Keratinocyte (primary cell): ENCODE results near the gene SLC39A5. TPM values are rescaled to one million over a fixed set of nuclear protein-coding genes. Genes with fewer than 3 reads are reported as not detected.
A peak's percentile ranks its signal among the peaks of the same experiment; 100 is the strongest.

Experiments
- DNase-seq: peaks from one replicate; pipeline ENCODE4 v3.0.0-alpha.2; 2011; ENCODE audit warnings: low read depth, missing footprints, low spot score
- FAIRE-seq: peaks from 2 replicates; lab custom pipeline; 2011; peaks lifted over from hg19 to GRCh38; lab: Jason Lieb, UNC
- H2AFZ ChIP-seq: 2 replicates; pipeline ENCODE4 v1.6.0; 2012; ENCODE audit warnings: low read length, control low read depth, inconsistent platforms; ENCODE audit not compliant: control insufficient read depth
- H3K27ac ChIP-seq: 2 replicates; pipeline ENCODE4 v1.5.1; 2011; ENCODE audit warnings: low read length; ENCODE audit not compliant: control insufficient read depth, insufficient read depth
- H3K27me3 ChIP-seq: 3 replicates; pipeline ENCODE4 v1.6.0; 2011; ENCODE audit warnings: low read length; ENCODE audit not compliant: control insufficient read depth, insufficient read depth; ENCODE audit errors: extremely low read depth
- H3K36me3 ChIP-seq, 2 experiments: 2 replicates in 1 of 2; 3 replicates in 1 of 2; pipeline ENCODE4 v1.5.1; 2011; ENCODE audit warnings: low read length in 2 of 2, mild to moderate bottlenecking in 1 of 2; ENCODE audit not compliant: control insufficient read depth in 2 of 2, insufficient read depth in 2 of 2; ENCODE audit errors: extremely low read depth in 1 of 2
- H3K4me1 ChIP-seq: 3 replicates; pipeline ENCODE4 v1.5.1; 2011; ENCODE audit warnings: low read length; ENCODE audit not compliant: control insufficient read depth, insufficient read depth; ENCODE audit errors: extremely low read depth
- H3K4me2 ChIP-seq: 3 replicates; pipeline ENCODE4 v1.6.0; 2011; ENCODE audit warnings: low read depth, low read length; ENCODE audit not compliant: control insufficient read depth, insufficient read depth; ENCODE audit errors: extremely low read depth
- H3K4me3 ChIP-seq, 3 experiments: fragments of 200-600 bp in 1 of 3; sonication (generic) in 1 of 3; 2 replicates in 2 of 3; 3 replicates in 1 of 3; pipeline ENCODE4 v1.5.1; 2011 to 2016; ENCODE audit warnings: low read length in 3 of 3, mild to moderate bottlenecking in 3 of 3, control low read depth in 2 of 3, inconsistent platforms in 1 of 3, low read depth in 1 of 3, mixed read lengths in 1 of 3, mixed run types in 1 of 3, moderate library complexity in 1 of 3; ENCODE audit not compliant: control insufficient read depth in 2 of 3, insufficient read depth in 2 of 3; ENCODE audit errors: extremely low read depth in 1 of 3
- H3K79me2 ChIP-seq: 2 replicates; pipeline ENCODE4 v1.6.0; 2012; ENCODE audit warnings: low read length; ENCODE audit not compliant: control insufficient read depth, insufficient read depth
- H3K9ac ChIP-seq: 3 replicates; pipeline ENCODE4 v1.6.0; 2011; ENCODE audit warnings: low read length; ENCODE audit not compliant: control insufficient read depth, insufficient read depth; ENCODE audit errors: extremely low read depth
- H3K9me1 ChIP-seq: 3 replicates; pipeline ENCODE4 v1.6.0; 2011; ENCODE audit warnings: low read length; ENCODE audit not compliant: control insufficient read depth, insufficient read depth; ENCODE audit errors: extremely low read depth
- H3K9me3 ChIP-seq: 2 replicates; pipeline ENCODE4 v1.5.1; 2012; ENCODE audit warnings: low read depth, low read length; ENCODE audit not compliant: control insufficient read depth
- H4K20me1 ChIP-seq: 3 replicates; pipeline ENCODE4 v1.6.0; 2011; ENCODE audit warnings: low read length; ENCODE audit not compliant: control insufficient read depth, insufficient read depth; ENCODE audit errors: extremely low read depth
- CTCF ChIP-seq, 3 experiments: IDR thresholded peaks in 1 of 3; conservative IDR thresholded peaks in 1 of 3; optimal IDR thresholded peaks in 1 of 3; 2 replicates in 2 of 3; 3 replicates in 1 of 3; pipeline versions ENCODE3 to v1.5.1; 2011; ENCODE audit warnings: low read length in 3 of 3, mild to moderate bottlenecking in 3 of 3, moderate library complexity in 2 of 3, control low read depth in 1 of 3, inconsistent platforms in 1 of 3; ENCODE audit not compliant: insufficient read depth in 2 of 3; ENCODE audit errors: extremely low read depth in 1 of 3
- EZH2 ChIP-seq: IDR thresholded peaks from one replicate; pipeline ENCODE4 v1.6.1; 2012; ENCODE audit warnings: inconsistent platforms, mild to moderate bottlenecking, low read length, moderate library complexity
- dilution Hi-C: fragments of 300-500 bp; cut with MboI; formaldehyde crosslinking; loops from one replicate; pipeline ENCODE4 v1.7.0; 2020; ENCODE audit warnings: low sequenced_read_pairs; ENCODE audit not compliant: extremely low pct_ligation_motif_present
- polyA plus RNA-seq, 5 experiments: library from polyadenylated mRNA; depleted of rRNA in 3 of 5; stranded (reverse) in 3 of 5; stranded (forward) in 1 of 5; unstranded in 1 of 5; fragments of >200 nt; gene quantifications; 1 replicate in 1 of 5; 2 replicates in 3 of 5; 3 replicates in 1 of 5; pipeline versions ENCODE4 v1.2.1 to v1.2.3, GENCODE V29; 2011 to 2012; ENCODE audit warnings: missing spikeins in 2 of 5, low read depth in 1 of 5, low replicate concordance in 1 of 5

SLC39A5 gene
- polyA plus RNA-seq, 1 donor (not counting 4 experiments of a cell fraction or from before 2014, with no cell fraction given): not detected

GRCh38 chr12:56224954-56225353, 4.9 kb upstream of the SLC39A5 start:
- Histone ChIP-seq H3K4me3 (peak overlapping the region; percentile 55 to 94 (median 87)), H3K9me1 (no peaks in the 10 kb centered on the region), H3K4me2 (peak overlapping the region; percentile 96), H3K27ac (no peak overlapping the region), H3K9me3 (no peaks in the 10 kb centered on the region), H3K4me1 (peaks cover 24% of the 10 kb centered on the region), H3K9ac (peak overlapping the region; percentile 80), H3K79me2 (peaks cover 18% of the 10 kb centered on the region), H3K27me3 (no peaks in the 10 kb centered on the region), H2AFZ (no peak overlapping the region), H3K36me3 (peaks cover 0 to 4% of the 10 kb centered on the region in 2 experiments), H4K20me1 (no peaks in the 10 kb centered on the region)
- dilution Hi-C loops: no loop called here
- TF ChIP-seq CTCF (optimal IDR thresholded peaks at IDR 0.05 in 1 of 3, IDR thresholded peaks at IDR 0.05 in 1 of 3, conservative IDR thresholded peaks at IDR 0.05 in 1 of 3; ENCODE audit: extremely low read depth in 1 of 3, insufficient read depth in 2 of 3, low read length in 3 of 3) (no peak), EZH2 (no peak)
- DNase-seq (no peak), FAIRE-seq (no peak)

GRCh38 chr12:56229082-56229481, 769 bp upstream of the SLC39A5 start:
- Histone ChIP-seq H3K4me2 (no peak overlapping the region), H4K20me1 (no peaks in the 10 kb centered on the region), H2AFZ (no peak overlapping the region), H3K9ac (no peak overlapping the region), H3K36me3 (peaks cover 0 to 4% of the 10 kb centered on the region in 2 experiments), H3K4me1 (peaks cover 8% of the 10 kb centered on the region), H3K27ac (no peak overlapping the region), H3K4me3 (no peak overlapping the region), H3K9me3 (no peaks in the 10 kb centered on the region), H3K79me2 (peaks cover 4% of the 10 kb centered on the region), H3K9me1 (no peaks in the 10 kb centered on the region), H3K27me3 (no peaks in the 10 kb centered on the region)
- no peak for TF ChIP-seq EZH2
- no peak for TF ChIP-seq CTCF (optimal IDR thresholded peaks at IDR 0.05 in 1 of 3, IDR thresholded peaks at IDR 0.05 in 1 of 3, conservative IDR thresholded peaks at IDR 0.05 in 1 of 3; ENCODE audit: extremely low read depth in 1 of 3, insufficient read depth in 2 of 3, low read length in 3 of 3)
- dilution Hi-C loops: no loop called here
- FAIRE-seq (no peak), DNase-seq (no peak)
